Kidney capillary endothelial cell (primary cell): ENCODE measurements around the gene STAC.

Experiments used
- DNase-seq: peaks from one replicate; pipeline ENCODE4 v3.0.0-alpha.2; 2018; ENCODE audit warnings: low spot score

Gene STAC

GRCh38 chr3:36380221-36381031 is at the start of gene STAC:
TSS of gene STAC (plus strand) at chr3:36380504. CDS start at chr3:36380644, 140 bp downstream.
- DNase-seq: peak; percentile 69

GRCh38 chr3:36332139-36332538 is 48.2 kb upstream of the STAC start:
- DNase-seq: no peak

GRCh38 chr3:36362216-36362615 is 18.1 kb upstream of the STAC start:
- peak; percentile 56 for DNase-seq

DNA sequence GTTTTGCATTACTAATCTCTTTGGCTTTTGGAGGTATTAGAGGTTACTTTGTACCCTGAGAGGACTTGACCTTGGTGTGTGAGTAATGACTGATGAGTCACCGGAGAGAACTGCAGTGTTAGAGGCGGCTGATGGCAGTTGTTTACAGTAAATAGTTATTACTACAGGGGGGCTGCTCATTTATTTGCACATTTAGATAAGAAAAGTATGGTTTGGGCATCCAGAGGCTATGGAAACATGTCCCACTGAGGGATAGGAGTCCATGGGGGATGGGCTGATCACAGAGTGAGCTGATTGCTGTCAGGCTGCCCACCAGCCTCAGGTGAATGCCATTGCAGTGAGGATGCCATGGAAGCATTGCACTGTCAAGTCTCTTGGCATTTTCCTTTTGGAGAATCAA is 17.3 kb upstream of the STAC start:
- peak; percentile 96 for DNase-seq

GRCh38 chr3:36364260-36364659 is 16.0 kb upstream of the STAC start:
- no peak for DNase-seq

DNA sequence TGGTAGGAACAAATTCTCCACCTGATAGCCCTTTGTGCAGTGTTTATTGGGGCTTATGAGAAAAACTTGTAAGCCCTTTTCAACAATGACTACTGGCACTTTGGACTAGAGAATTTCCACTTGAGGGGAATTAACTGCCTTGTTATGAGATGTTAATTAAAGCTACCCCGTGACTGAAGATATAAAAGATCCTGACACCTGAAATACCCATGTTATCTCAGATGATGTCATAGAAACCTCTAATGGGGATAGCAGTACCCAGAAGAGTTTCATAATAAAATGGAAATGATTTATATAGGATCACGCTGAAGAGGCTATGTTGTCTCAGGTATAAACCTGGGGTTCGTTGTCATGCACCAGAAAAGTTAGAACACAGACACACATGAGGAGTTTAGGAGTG is 14.5 kb upstream of the STAC start:
- no peak for DNase-seq

GRCh38 chr3:36366308-36366707 is 14.0 kb upstream of the STAC start:
- DNase-seq: no peak

- DNase-seq: no peak
These were observed 12.3 kb upstream of the STAC start for GRCh38 chr3:36367912-36368573.

- DNase-seq: peak; percentile 43
These were observed 7.8 kb upstream of the STAC start for GRCh38 chr3:36372534-36372935.

DNA sequence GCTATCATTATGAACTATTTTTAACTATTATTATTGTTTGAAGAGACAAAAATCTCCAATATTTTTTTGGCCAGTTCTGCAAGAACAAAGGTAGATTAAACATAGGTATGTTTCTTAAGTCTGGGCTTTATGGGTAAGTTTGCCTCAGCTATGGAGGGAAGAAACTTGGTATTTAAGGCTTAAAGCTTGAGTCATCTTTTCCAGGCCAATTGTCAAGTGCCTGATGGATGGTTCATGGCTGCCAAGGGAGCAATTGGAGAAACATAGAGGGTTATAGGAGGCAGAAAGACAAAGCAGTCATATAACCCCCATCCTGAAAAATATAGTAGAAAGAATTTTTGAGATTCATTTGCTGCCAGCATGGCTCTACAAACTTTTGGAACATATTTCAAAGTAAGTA is 7.2 kb upstream of the STAC start:
- DNase-seq: peak; percentile 34

GRCh38 chr3:36373666-36374065 is 6.6 kb upstream of the STAC start:
- no peak for DNase-seq

GRCh38 chr3:36379872-36380220 is 458 bp upstream of the STAC start:
- no peak for DNase-seq

GRCh38 chr3:36381311-36381956 is 1.1 kb downstream of the STAC start:
- peak; percentile 5 for DNase-seq

DNA sequence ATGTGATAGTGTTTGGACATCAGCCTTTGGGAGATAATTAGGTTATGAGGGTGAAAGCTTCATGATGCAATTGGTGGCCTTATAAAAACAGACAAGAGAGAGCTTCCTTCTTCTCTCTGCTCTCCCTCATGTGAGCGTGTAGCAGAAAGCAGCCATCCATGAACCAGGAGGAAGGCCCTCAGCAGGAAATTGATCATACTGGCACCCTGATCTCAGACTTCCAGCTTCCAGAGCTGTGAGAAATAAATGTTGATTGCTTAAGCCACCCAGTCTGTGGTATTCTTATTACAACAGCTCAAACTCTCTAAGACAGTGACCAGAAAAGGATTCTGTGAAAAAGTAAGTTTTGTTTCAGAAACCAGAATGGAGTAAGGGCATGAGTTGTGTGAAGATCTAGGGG is 13.3 kb downstream of the STAC start:
- DNase-seq: no peak

GRCh38 chr3:36394176-36394575 is 13.9 kb downstream of the STAC start:
- DNase-seq: no peak

- DNase-seq: no peak
These were observed 17.5 kb downstream of the STAC start for GRCh38 chr3:36397841-36398240.

- no peak for DNase-seq
These were observed 19.6 kb downstream of the STAC start for GRCh38 chr3:36399933-36400332.

- no peak for DNase-seq
These were observed 20.8 kb downstream of the STAC start for GRCh38 chr3:36401056-36401455.

DNA sequence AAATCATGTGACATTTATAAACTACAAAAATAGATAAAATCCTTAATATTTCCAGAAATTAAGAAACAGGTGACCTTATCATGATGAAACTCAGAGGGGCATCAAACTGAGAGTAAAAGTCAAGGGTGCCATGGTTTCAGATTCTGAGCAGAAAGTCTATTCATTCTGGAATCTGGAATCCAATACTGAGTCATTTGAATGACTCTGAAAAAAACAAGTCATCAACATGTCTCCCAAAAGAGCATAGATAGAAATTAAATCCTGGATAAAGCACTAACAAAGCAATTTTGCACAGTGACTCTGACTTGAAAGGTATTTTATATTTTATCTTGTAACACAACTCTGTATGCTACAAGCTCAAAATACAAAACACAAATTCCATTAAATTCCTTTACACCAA is 23.4 kb downstream of the STAC start:
- peak; percentile 21 for DNase-seq

DNA sequence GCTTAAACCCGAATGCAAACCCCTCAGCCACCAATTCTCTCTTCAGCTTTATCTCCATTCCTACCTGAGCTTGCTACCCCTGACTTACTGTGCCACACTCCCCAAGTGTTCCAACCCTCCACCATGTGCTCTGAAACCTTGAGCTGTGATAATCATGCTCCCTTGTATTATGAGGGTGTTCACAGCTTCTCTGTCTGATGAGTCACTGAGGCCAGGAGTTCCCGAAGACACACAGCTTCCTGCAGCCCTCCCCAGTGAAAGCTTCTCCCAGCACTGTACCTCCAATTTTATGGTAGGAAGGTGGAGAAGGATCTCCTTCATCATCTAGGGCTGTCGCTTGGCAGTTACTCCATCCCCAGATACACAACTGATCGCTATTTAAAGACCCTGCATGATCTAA is 24.9 kb downstream of the STAC start:
- no peak for DNase-seq

- no peak for DNase-seq
These were observed 27.8 kb downstream of the STAC start for GRCh38 chr3:36408146-36408545.

DNA sequence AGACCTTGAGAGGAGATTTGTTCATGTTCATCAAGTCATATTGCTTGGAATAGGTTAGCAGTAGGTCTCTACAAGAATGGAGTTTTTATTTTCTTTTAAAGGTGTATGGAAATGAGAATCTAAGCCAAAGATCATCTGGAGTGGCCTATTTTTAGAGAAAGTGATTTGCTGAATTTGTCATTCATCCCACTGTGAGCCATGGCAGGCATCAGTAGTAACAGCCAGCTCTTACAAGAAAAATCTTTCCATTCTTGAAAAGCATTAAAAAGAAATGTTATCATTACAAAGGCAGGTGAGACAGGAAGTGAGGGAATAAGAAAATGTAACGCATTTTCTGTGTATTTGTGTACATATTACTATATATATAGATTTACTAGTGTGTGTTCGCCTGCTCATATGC is 29.6 kb downstream of the STAC start:
- no peak for DNase-seq

- no peak for DNase-seq
These were observed 31.3 kb downstream of the STAC start for GRCh38 chr3:36411587-36411986.
